PC-9 (cell line): Measurements from ENCODE around the gene AP1G1. TPM values are rescaled to one million over a fixed set of nuclear protein-coding genes. Genes with fewer than 3 reads are reported as not detected.
"Not testable (repeated sequence)": the region's sequence is repeated elsewhere in the genome, so short reads cannot be mapped to it uniquely, and the experiment has no call there.

Source experiments
- BruUV-seq: library from RNA; stranded (reverse); fragments of 400-500 nt; replicated peaks from 2 replicates; lab custom pipeline; 2021; lab: Mats Ljungman, UMichigan
- CTCF ChIA-PET: fragments of 300-600 bp; sonication (Branson Sonifier 250); formaldehyde crosslinking; loops from one replicate; lab custom pipeline; 2022; ENCODE audit warnings: antibody characterized with exemption; lab: Charles Lee
- POLR2A ChIA-PET: fragments of 300-600 bp; sonication (Branson Sonifier 250); formaldehyde crosslinking; loops from one replicate; lab custom pipeline; 2022; ENCODE audit warnings: antibody characterized with exemption; ENCODE audit not compliant: unreplicated experiment; lab: Charles Lee
- DNase-seq, 2 experiments: peaks; one replicate each; pipeline versions ENCODE4 v3.0.0 to v3.0.0-alpha.2; 2015 to 2022; ENCODE audit warnings: mixed read lengths in 1 of 2
- H2AFZ ChIP-seq: fragments of 200-600 bp; sonication (generic); 2 replicates; pipeline ENCODE4 v1.8.1; 2017; ENCODE audit warnings: antibody characterized with exemption
- H3F3A ChIP-seq: fragments of 200-600 bp; sonication (generic); 2 replicates; pipeline ENCODE4 v1.8.1; 2017; ENCODE audit warnings: antibody characterized with exemption, mild to moderate bottlenecking, low read depth; ENCODE audit not compliant: insufficient read depth
- H3K27ac ChIP-seq: fragments of 200-600 bp; sonication (generic); 2 replicates; pipeline ENCODE4 v1.6.1; 2016; ENCODE audit warnings: mixed run types
- H3K27me3 ChIP-seq: fragments of 200-600 bp; sonication (generic); 2 replicates; pipeline ENCODE4 v1.6.1; 2016; ENCODE audit warnings: low read depth, mixed run types; ENCODE audit not compliant: insufficient read depth
- H3K36me3 ChIP-seq: fragments of 200-600 bp; sonication (generic); 2 replicates; pipeline ENCODE4 v1.6.1; 2016; ENCODE audit warnings: low read depth, mixed run types
- H3K4me1 ChIP-seq: fragments of 200-600 bp; sonication (generic); replicated peaks from 2 replicates; pipeline ENCODE4 v1.6.1; 2016; ENCODE audit warnings: mixed run types; ENCODE audit not compliant: insufficient read depth
- H3K4me2 ChIP-seq: fragments of 200-600 bp; sonication (generic); 2 replicates; pipeline ENCODE4 v1.6.1; 2017; ENCODE audit warnings: mixed run types
- H3K4me3 ChIP-seq: fragments of 200-600 bp; sonication (generic); 2 replicates; pipeline ENCODE4 v1.6.1; 2016; ENCODE audit warnings: mixed run types
- H3K79me2 ChIP-seq: fragments of 200-600 bp; sonication (generic); 2 replicates; pipeline ENCODE4 v1.6.1; 2017; ENCODE audit warnings: low read depth, mixed run types
- H3K9me2 ChIP-seq: fragments of 200-600 bp; sonication (generic); 2 replicates; pipeline ENCODE4 v1.8.1; 2017; ENCODE audit warnings: mild to moderate bottlenecking; ENCODE audit not compliant: insufficient read depth
- H3K9me3 ChIP-seq: fragments of 200-600 bp; sonication (generic); 2 replicates; pipeline ENCODE4 v1.8.1; 2016; ENCODE audit warnings: low read depth; ENCODE audit not compliant: insufficient read depth
- H4K20me1 ChIP-seq: fragments of 200-600 bp; sonication (generic); 2 replicates; pipeline ENCODE4 v1.8.1; 2017; ENCODE audit not compliant: insufficient read depth
- EZH2 ChIP-seq: fragments of 200-600 bp; sonication (generic); IDR thresholded peaks from 2 replicates; pipeline ENCODE4 v1.8.0; 2017; ENCODE audit warnings: antibody characterized with exemption, low read depth
- intact Hi-C: fragments of 100-400 bp; cut with micrococcal nuclease; formaldehyde crosslinking; loops from one replicate; pipeline ENCODE4 v1.10.0; 2022; ENCODE audit not compliant: unreplicated experiment
- total RNA-seq: library from RNA; stranded (reverse); gene quantifications from 2 replicates; pipeline ENCODE4 v1.2.3, GENCODE V29; 2021
- TF ChIP-seq, protein P1 (sequence below): fragments of 200-600 bp; sonication (generic); conservative IDR thresholded peaks from 2 replicates; pipeline ENCODE4 v1.6.1; 2017; ENCODE audit warnings: mixed run types, antibody characterized with exemption, mild to moderate bottlenecking, moderate library complexity

AP1G1 gene
- total RNA-seq, 1 experiment from 2014 or later, result 72.5 TPM

DNA sequence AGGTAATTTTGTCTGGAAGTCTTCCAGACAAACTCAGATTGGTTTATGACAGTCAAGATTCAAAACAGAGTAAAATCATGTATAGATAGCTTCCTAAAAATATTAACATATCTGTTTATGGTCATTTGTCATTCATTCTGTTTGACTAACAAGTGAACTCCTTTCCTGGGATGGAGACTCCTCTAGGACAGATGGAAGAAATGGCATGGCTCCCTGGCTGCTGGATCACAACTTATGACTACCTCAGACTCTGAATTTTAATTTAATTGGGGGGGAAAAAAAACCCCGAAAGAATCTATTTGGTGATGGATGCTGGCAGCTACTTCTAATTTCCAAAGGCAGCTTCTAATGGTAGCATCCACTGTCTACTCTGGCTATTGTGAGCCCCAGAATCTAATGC, 118.7 kb downstream of the AP1G1 start:
- H3K79me2 ChIP-seq, result no peaks in the 10 kb centered on the region
- H3K27ac ChIP-seq, result no peak overlapping the region
- intact Hi-C loops, result no loop called here
- BruUV-seq, result no TSS peak
- no peak overlapping the region for H3K4me2 ChIP-seq
- H3K27me3 ChIP-seq, result no peaks in the 10 kb centered on the region
- no peak overlapping the region for H2AFZ ChIP-seq
- H3K4me1 ChIP-seq, result no peaks in the 10 kb centered on the region
- H4K20me1 ChIP-seq, result no peaks in the 10 kb centered on the region
- no peak for DNase-seq
- H3K9me3 ChIP-seq, result no peaks in the 10 kb centered on the region
- H3K4me3 ChIP-seq, result no peak overlapping the region
- POLR2A ChIA-PET, result interaction anchor here (0.7 kb wide), 1 partner anchor 16 kb away, joined by 5 read pairs; no protein-coding TSS in a partner anchor
- no peaks in the 10 kb centered on the region for H3K9me2 ChIP-seq
- no peaks in the 10 kb centered on the region for H3K36me3 ChIP-seq
- no peak for TF ChIP-seq EZH2
- TF ChIP-seq, protein P1, sequence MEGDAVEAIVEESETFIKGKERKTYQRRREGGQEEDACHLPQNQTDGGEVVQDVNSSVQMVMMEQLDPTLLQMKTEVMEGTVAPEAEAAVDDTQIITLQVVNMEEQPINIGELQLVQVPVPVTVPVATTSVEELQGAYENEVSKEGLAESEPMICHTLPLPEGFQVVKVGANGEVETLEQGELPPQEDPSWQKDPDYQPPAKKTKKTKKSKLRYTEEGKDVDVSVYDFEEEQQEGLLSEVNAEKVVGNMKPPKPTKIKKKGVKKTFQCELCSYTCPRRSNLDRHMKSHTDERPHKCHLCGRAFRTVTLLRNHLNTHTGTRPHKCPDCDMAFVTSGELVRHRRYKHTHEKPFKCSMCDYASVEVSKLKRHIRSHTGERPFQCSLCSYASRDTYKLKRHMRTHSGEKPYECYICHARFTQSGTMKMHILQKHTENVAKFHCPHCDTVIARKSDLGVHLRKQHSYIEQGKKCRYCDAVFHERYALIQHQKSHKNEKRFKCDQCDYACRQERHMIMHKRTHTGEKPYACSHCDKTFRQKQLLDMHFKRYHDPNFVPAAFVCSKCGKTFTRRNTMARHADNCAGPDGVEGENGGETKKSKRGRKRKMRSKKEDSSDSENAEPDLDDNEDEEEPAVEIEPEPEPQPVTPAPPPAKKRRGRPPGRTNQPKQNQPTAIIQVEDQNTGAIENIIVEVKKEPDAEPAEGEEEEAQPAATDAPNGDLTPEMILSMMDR, result no peak
- CTCF ChIA-PET, result no interaction called here
- no peaks in the 10 kb centered on the region; the same call in 1 of the 2 replicates for H3F3A ChIP-seq

DNA sequence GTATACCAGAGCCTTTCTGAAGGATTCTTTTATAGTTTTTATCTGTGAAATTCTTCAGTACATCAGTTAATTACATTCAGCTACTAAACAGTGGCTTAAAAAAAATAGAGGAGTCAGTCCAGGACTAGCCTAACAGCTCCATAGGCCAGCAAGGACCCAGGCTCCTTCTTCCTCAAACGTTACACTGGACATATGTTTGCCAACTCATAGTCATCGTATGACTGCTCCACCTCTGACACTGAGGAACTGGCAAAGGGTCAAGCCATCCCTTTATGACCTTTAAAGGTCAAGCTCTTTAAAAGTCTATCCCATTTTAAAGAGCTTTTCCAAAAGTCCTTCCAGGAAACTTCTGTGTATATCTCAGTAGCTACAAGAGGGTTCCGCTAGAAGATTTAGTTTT, 120.8 kb downstream of the AP1G1 start:
- no peaks in the 10 kb centered on the region for H3K79me2 ChIP-seq
- H3K9me2 ChIP-seq, result no peaks in the 10 kb centered on the region
- intact Hi-C loops, result no loop called here
- no peaks in the 10 kb centered on the region for H3K9me3 ChIP-seq
- no peaks in the 10 kb centered on the region for H4K20me1 ChIP-seq
- no TSS peak for BruUV-seq
- H3K4me2 ChIP-seq, result no peak overlapping the region
- TF ChIP-seq, protein P1, result no peak
- no peak for TF ChIP-seq EZH2
- no peak overlapping the region for H3K4me3 ChIP-seq
- no peak overlapping the region for H2AFZ ChIP-seq
- ChIA-PET POLR2A (no interaction called here), CTCF (no interaction called here)
- no peaks in the 10 kb centered on the region for H3K27me3 ChIP-seq
- no peaks in the 10 kb centered on the region for H3K4me1 ChIP-seq
- DNase-seq, result no peak
- H3F3A ChIP-seq, result no peaks in the 10 kb centered on the region; the same call in 1 of the 2 replicates
- no peak overlapping the region for H3K27ac ChIP-seq
- H3K36me3 ChIP-seq, result no peaks in the 10 kb centered on the region

DNA sequence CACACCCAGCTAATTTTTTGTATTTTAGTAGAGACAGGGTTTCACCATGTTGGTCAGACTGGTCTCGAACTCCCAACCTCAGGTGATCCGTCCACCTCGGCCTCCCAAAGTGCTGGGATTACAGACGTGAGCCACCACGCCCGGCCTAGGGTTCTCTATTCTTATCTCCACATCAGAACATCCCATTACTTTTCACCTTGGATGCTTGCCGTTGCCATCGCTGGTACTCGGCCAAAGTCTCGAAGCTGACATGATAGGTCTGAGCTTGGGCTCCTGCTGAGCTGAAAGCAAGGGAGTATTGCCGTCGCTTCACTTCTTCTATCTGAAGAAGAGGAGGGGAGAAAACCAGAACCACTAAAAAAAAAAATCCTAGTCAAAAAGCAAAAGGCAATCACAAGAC, 124.4 kb downstream of the AP1G1 start:
- H2AFZ ChIP-seq, H3K79me2 ChIP-seq, H3K9me2 ChIP-seq, BruUV-seq, H3F3A ChIP-seq, H3K4me1 ChIP-seq, H3K9me3 ChIP-seq, POLR2A ChIA-PET, DNase-seq, CTCF ChIA-PET, H3K4me2 ChIP-seq, H3K27ac ChIP-seq, intact Hi-C loops, H4K20me1 ChIP-seq, H3K4me3 ChIP-seq, H3K36me3 ChIP-seq, H3K27me3 ChIP-seq: not testable (repeated sequence)

DNA sequence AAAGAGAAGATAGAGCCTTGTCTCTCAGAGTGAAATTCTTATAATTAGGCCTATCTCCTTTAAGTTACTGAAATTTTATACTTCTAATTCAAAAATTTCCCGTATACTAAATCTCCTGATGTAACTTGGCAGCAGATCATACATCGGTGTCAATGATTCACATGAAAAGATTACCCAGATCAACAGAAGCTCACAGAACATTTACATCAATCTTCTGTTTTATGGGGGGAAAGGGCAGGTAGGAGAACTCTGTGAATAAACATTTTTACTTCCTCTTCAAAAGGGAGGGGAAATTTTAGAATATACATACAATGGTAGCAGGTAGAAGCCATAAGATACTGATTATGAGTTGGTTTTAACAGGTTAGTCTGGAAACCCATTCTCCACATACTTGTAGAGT, 127.3 kb downstream of the AP1G1 start:
- BruUV-seq, result no TSS peak
- CTCF ChIA-PET, result no interaction called here

More for the DNA sequence above, 127.3 kb downstream of the AP1G1 start:
- Histone ChIP-seq H3K4me1 (no peaks in the 10 kb centered on the region), H3K79me2 (no peaks in the 10 kb centered on the region), H3K4me2 (no peak overlapping the region), H3K27ac (no peak overlapping the region), H2AFZ (no peak overlapping the region), H3F3A (no peaks in the 10 kb centered on the region), H3K36me3 (no peaks in the 10 kb centered on the region), H4K20me1 (no peaks in the 10 kb centered on the region), H3K4me3 (no peak overlapping the region), H3K27me3 (no peaks in the 10 kb centered on the region), H3K9me3 (no peaks in the 10 kb centered on the region), H3K9me2 (no peaks in the 10 kb centered on the region)
- TF ChIP-seq, protein P1, result no peak
- intact Hi-C loops, result no loop called here
- DNase-seq, result no peak
- POLR2A ChIA-PET, result interaction anchor here (0.6 kb wide), 1 partner anchor 31 kb away, joined by 10 read pairs; no protein-coding TSS in a partner anchor
